HEK293 (cell line): ENCODE measurements around the gene BCL6.

Experiments
- GLIS2 ChIP-seq: fragments of 450-650 bp; formaldehyde crosslinking; IDR thresholded peaks from 2 replicates; pipeline ENCODE4 v1.5.1; 2016; ENCODE audit warnings: missing biosample characterization, missing genetic modification characterization
- KLF7 ChIP-seq: fragments of 450-650 bp; formaldehyde crosslinking; IDR thresholded peaks from 2 replicates; pipeline ENCODE4 v1.5.1; 2016; ENCODE audit warnings: missing biosample characterization, missing genetic modification characterization, borderline replicate concordance
- MEIS1 ChIP-seq: sonication (generic); formaldehyde crosslinking; IDR thresholded peaks from 2 replicates; pipeline ENCODE4 v1.8.1; 2022; ENCODE audit warnings: missing genetic modification reagents, mild to moderate bottlenecking, borderline replicate concordance
- SP3 ChIP-seq: fragments of 450-650 bp; formaldehyde crosslinking; IDR thresholded peaks from 2 replicates; pipeline ENCODE4 v1.5.1; 2016; ENCODE audit warnings: missing biosample characterization, missing genetic modification characterization
- TCF7L2 ChIP-seq: IDR thresholded peaks from 2 replicates; pipeline ENCODE4 v1.6.1; 2011; ENCODE audit warnings: low read depth, mild to moderate bottlenecking, inconsistent platforms, low read length, moderate library complexity, borderline replicate concordance
- YY1 ChIP-seq: fragments of 450-650 bp; formaldehyde crosslinking; IDR thresholded peaks from 2 replicates; pipeline ENCODE4 v1.5.1; 2018; ENCODE audit warnings: missing biosample characterization, missing genetic modification characterization
- ZBTB1 ChIP-seq: fragments of 450-650 bp; formaldehyde crosslinking; IDR thresholded peaks from 2 replicates; pipeline ENCODE4 v1.5.1; 2016; ENCODE audit warnings: missing biosample characterization, missing genetic modification characterization
- ZBTB20 ChIP-seq: fragments of 450-650 bp; formaldehyde crosslinking; IDR thresholded peaks from 2 replicates; pipeline ENCODE4 v1.5.1; 2016; ENCODE audit warnings: missing biosample characterization, missing genetic modification characterization
- ZBTB8A ChIP-seq: fragments of 450-650 bp; formaldehyde crosslinking; IDR thresholded peaks from 2 replicates; pipeline ENCODE4 v1.5.1; 2016; ENCODE audit warnings: missing biosample characterization, missing genetic modification characterization
- ZIC2 ChIP-seq: fragments of 450-650 bp; formaldehyde crosslinking; IDR thresholded peaks from 2 replicates; pipeline ENCODE4 v1.5.1; 2016; ENCODE audit warnings: missing biosample characterization, missing genetic modification characterization
- ZNF184 ChIP-seq: fragments of 450-650 bp; IDR thresholded peaks from 2 replicates; pipeline ENCODE4 v1.5.1; 2018; ENCODE audit warnings: missing biosample characterization, mild to moderate bottlenecking, missing genetic modification characterization
- ZNF23 ChIP-seq: fragments of 450-650 bp; formaldehyde crosslinking; IDR thresholded peaks from 2 replicates; pipeline ENCODE4 v1.5.1; 2016; ENCODE audit warnings: missing biosample characterization, missing genetic modification characterization, borderline replicate concordance
- ZNF391 ChIP-seq: fragments of 450-650 bp; formaldehyde crosslinking; IDR thresholded peaks from 2 replicates; pipeline ENCODE4 v1.5.1; 2016; ENCODE audit warnings: low read depth, missing biosample characterization, missing genetic modification characterization, borderline replicate concordance
- ZNF423 ChIP-seq: fragments of 450-650 bp; formaldehyde crosslinking; IDR thresholded peaks from 2 replicates; pipeline ENCODE4 v1.5.1; 2016; ENCODE audit warnings: missing biosample characterization, missing genetic modification characterization
- ZNF521 ChIP-seq: fragments of 450-650 bp; formaldehyde crosslinking; IDR thresholded peaks from 2 replicates; pipeline ENCODE4 v1.5.1; 2017; ENCODE audit warnings: missing biosample characterization, mild to moderate bottlenecking, missing genetic modification characterization
- ZNF654 ChIP-seq: fragments of 450-650 bp; formaldehyde crosslinking; IDR thresholded peaks from 2 replicates; pipeline ENCODE4 v1.5.1; 2016; ENCODE audit warnings: low read depth, missing biosample characterization, missing genetic modification characterization
- ZNF670 ChIP-seq: fragments of 450-650 bp; formaldehyde crosslinking; IDR thresholded peaks from 2 replicates; pipeline ENCODE4 v1.5.1; 2016; ENCODE audit warnings: missing biosample characterization, missing genetic modification characterization, low read depth
- ZNF701 ChIP-seq: fragments of 450-650 bp; formaldehyde crosslinking; IDR thresholded peaks from 2 replicates; pipeline ENCODE4 v1.5.1; 2016; ENCODE audit warnings: missing biosample characterization, missing genetic modification characterization
- ZNF747 ChIP-seq: fragments of 450-650 bp; formaldehyde crosslinking; IDR thresholded peaks from 2 replicates; pipeline ENCODE4 v1.5.1; 2016; ENCODE audit warnings: missing biosample characterization, missing genetic modification characterization
- ZNF792 ChIP-seq: fragments of 450-650 bp; formaldehyde crosslinking; IDR thresholded peaks from 2 replicates; pipeline ENCODE4 v1.5.1; 2016; ENCODE audit warnings: missing biosample characterization, missing genetic modification characterization
- TF ChIP-seq, protein P1 (sequence below): fragments of 450-650 bp; formaldehyde crosslinking; optimal IDR thresholded peaks from 2 replicates; pipeline ENCODE3; 2016; ENCODE audit warnings: missing biosample characterization, mild to moderate bottlenecking, missing genetic modification characterization
- TF ChIP-seq, protein P2 (sequence below): fragments of 450-650 bp; formaldehyde crosslinking; IDR thresholded peaks from 2 replicates; pipeline ENCODE4 v1.5.1; 2016; ENCODE audit warnings: missing biosample characterization, missing genetic modification characterization
- TF ChIP-seq, protein P3 (sequence below): fragments of 450-650 bp; formaldehyde crosslinking; IDR thresholded peaks from 2 replicates; pipeline ENCODE4 v1.5.1; 2016; ENCODE audit warnings: missing biosample characterization, missing genetic modification characterization
- TF ChIP-seq, protein P4 (sequence below): fragments of 450-650 bp; formaldehyde crosslinking; IDR thresholded peaks from 2 replicates; pipeline ENCODE4 v1.5.1; 2016; ENCODE audit warnings: missing biosample characterization, missing genetic modification characterization, low read depth
- TF ChIP-seq, protein P5 (sequence below): fragments of 450-650 bp; formaldehyde crosslinking; IDR thresholded peaks from 2 replicates; pipeline ENCODE4 v1.5.1; 2016; ENCODE audit warnings: missing biosample characterization, missing genetic modification characterization
- TF ChIP-seq, protein P6 (sequence below): fragments of 450-650 bp; formaldehyde crosslinking; IDR thresholded peaks from 2 replicates; pipeline ENCODE4 v1.5.1; 2016; ENCODE audit warnings: missing biosample characterization, missing genetic modification characterization
- TF ChIP-seq, protein P7 (sequence below): fragments of 450-650 bp; formaldehyde crosslinking; IDR thresholded peaks from 2 replicates; pipeline ENCODE4 v1.5.1; 2017; ENCODE audit warnings: missing biosample characterization, mild to moderate bottlenecking, missing genetic modification characterization, moderate library complexity

The BCL6 gene

DNA sequence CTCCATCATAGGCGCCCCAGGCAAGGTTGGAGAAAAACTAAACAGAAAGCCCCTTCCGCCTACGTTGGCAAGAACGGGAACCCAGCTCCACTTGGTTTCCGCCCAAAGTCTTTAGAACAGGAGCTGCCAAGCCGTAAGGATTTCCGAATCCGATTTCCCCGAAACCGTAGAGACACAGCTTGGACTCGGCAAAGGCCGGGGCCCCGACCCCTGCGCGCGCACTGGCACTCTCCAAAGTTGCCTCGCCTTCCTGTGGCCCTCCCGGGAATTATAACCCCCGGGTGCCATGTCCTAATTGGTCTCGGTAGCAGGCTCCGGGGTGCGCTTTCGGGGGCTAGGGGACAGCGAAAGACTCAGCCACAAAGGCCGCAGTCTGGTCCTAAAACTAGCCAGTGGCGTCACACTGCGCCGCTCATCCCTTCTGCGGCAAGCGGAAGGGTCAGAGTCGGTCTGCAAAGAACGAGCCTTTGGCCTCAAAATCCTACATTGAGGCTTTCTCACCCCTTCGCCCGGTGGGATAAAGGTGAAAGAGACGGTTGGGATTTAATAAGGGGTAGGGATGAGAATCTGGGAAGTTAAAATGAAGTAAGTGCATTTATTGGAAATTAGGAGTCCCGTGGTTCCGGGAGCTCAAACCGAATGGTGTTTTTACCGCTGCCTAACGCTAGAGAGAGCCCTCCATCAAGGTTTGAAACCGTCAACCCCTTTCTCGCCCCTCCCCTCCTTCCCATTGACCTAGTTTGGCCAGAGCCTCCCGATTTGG is 6.8 kb downstream of the BCL6 start (continued):
- TF ChIP-seq, protein P1, sequence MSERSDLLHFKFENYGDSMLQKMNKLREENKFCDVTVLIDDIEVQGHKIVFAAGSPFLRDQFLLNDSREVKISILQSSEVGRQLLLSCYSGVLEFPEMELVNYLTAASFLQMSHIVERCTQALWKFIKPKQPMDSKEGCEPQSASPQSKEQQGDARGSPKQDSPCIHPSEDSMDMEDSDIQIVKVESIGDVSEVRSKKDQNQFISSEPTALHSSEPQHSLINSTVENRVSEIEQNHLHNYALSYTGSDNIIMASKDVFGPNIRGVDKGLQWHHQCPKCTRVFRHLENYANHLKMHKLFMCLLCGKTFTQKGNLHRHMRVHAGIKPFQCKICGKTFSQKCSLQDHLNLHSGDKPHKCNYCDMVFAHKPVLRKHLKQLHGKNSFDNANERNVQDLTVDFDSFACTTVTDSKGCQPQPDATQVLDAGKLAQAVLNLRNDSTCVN (tag by site-specific recombination): peak; percentile 49
- TF ChIP-seq ZNF391: no peak
- TF ChIP-seq, protein P2, sequence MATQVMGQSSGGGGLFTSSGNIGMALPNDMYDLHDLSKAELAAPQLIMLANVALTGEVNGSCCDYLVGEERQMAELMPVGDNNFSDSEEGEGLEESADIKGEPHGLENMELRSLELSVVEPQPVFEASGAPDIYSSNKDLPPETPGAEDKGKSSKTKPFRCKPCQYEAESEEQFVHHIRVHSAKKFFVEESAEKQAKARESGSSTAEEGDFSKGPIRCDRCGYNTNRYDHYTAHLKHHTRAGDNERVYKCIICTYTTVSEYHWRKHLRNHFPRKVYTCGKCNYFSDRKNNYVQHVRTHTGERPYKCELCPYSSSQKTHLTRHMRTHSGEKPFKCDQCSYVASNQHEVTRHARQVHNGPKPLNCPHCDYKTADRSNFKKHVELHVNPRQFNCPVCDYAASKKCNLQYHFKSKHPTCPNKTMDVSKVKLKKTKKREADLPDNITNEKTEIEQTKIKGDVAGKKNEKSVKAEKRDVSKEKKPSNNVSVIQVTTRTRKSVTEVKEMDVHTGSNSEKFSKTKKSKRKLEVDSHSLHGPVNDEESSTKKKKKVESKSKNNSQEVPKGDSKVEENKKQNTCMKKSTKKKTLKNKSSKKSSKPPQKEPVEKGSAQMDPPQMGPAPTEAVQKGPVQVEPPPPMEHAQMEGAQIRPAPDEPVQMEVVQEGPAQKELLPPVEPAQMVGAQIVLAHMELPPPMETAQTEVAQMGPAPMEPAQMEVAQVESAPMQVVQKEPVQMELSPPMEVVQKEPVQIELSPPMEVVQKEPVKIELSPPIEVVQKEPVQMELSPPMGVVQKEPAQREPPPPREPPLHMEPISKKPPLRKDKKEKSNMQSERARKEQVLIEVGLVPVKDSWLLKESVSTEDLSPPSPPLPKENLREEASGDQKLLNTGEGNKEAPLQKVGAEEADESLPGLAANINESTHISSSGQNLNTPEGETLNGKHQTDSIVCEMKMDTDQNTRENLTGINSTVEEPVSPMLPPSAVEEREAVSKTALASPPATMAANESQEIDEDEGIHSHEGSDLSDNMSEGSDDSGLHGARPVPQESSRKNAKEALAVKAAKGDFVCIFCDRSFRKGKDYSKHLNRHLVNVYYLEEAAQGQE (tag by site-specific recombination): peak; percentile 16; the same call in 1 of the 2 replicates
- no peak for TF ChIP-seq ZBTB8A (tag by site-specific recombination)
- no peak for TF ChIP-seq ZNF747 (tag by site-specific recombination)
- TF ChIP-seq KLF7 (tag by site-specific recombination): no peak
- no peak for TF ChIP-seq SP3 (tag by site-specific recombination)
- TF ChIP-seq ZNF670 (tag by site-specific recombination): no peak
- TF ChIP-seq ZNF184 (tag by site-specific recombination): no peak
- TF ChIP-seq, protein P3, sequence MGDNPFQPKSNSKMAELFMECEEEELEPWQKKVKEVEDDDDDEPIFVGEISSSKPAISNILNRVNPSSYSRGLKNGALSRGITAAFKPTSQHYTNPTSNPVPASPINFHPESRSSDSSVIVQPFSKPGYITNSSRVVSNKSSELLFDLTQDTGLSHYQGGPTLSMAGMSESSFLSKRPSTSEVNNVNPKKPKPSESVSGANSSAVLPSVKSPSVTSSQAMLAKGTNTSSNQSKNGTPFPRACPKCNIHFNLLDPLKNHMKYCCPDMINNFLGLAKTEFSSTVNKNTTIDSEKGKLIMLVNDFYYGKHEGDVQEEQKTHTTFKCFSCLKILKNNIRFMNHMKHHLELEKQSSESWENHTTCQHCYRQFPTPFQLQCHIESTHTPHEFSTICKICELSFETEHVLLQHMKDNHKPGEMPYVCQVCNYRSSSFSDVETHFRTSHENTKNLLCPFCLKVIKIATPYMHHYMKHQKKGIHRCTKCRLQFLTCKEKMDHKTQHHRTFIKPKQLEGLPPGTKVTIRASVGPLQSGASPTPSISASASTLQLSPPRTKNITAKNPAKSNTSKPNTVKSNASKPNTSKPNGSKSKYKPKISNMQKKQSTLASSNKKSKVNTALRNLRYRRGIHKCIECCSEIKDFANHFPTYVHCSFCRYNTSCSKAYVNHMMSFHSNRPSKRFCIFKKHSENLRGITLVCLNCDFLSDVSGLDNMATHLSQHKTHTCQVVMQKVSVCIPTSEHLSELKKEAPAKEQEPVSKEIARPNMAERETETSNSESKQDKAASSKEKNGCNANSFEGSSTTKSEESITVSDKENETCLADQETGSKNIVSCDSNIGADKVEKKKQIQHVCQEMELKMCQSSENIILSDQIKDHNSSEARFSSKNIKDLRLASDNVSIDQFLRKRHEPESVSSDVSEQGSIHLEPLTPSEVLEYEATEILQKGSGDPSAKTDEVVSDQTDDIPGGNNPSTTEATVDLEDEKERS (tag by site-specific recombination): no peak
- TF ChIP-seq, protein P4, sequence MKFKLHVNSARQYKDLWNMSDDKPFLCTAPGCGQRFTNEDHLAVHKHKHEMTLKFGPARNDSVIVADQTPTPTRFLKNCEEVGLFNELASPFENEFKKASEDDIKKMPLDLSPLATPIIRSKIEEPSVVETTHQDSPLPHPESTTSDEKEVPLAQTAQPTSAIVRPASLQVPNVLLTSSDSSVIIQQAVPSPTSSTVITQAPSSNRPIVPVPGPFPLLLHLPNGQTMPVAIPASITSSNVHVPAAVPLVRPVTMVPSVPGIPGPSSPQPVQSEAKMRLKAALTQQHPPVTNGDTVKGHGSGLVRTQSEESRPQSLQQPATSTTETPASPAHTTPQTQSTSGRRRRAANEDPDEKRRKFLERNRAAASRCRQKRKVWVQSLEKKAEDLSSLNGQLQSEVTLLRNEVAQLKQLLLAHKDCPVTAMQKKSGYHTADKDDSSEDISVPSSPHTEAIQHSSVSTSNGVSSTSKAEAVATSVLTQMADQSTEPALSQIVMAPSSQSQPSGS (tag by site-specific recombination): no peak
- TF ChIP-seq ZNF423 (tag by site-specific recombination): 0 out of 2 replicates have a peak, but pooled peaks have one; percentile 45
- no peak for TF ChIP-seq ZNF792 (tag by site-specific recombination)
- TF ChIP-seq, protein P5, sequence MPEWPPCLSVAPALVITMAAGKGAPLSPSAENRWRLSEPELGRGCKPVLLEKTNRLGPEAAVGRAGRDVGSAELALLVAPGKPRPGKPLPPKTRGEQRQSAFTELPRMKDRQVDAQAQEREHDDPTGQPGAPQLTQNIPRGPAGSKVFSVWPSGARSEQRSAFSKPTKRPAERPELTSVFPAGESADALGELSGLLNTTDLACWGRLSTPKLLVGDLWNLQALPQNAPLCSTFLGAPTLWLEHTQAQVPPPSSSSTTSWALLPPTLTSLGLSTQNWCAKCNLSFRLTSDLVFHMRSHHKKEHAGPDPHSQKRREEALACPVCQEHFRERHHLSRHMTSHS: no peak
- TF ChIP-seq ZNF521: no peak
- TF ChIP-seq ZNF701: no peak
- TF ChIP-seq ZBTB20 (tag by site-specific recombination): peak; percentile 45
- TF ChIP-seq ZNF654: peak; percentile 83
- TF ChIP-seq MEIS1 (CRISPR knock-in tag): no peak
- 0 out of 2 replicates have a peak, but pooled peaks have one; percentile 30 for TF ChIP-seq YY1 (tag by site-specific recombination)
- TF ChIP-seq ZNF23 (tag by site-specific recombination): no peak
- TF ChIP-seq ZIC2 (tag by site-specific recombination): peak; percentile 33; the same call in 1 of the 2 replicates
- no peak for TF ChIP-seq ZBTB1 (tag by site-specific recombination)
- TF ChIP-seq, protein P6, sequence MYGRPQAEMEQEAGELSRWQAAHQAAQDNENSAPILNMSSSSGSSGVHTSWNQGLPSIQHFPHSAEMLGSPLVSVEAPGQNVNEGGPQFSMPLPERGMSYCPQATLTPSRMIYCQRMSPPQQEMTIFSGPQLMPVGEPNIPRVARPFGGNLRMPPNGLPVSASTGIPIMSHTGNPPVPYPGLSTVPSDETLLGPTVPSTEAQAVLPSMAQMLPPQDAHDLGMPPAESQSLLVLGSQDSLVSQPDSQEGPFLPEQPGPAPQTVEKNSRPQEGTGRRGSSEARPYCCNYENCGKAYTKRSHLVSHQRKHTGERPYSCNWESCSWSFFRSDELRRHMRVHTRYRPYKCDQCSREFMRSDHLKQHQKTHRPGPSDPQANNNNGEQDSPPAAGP (tag by site-specific recombination): no peak
- TF ChIP-seq, protein P7, sequence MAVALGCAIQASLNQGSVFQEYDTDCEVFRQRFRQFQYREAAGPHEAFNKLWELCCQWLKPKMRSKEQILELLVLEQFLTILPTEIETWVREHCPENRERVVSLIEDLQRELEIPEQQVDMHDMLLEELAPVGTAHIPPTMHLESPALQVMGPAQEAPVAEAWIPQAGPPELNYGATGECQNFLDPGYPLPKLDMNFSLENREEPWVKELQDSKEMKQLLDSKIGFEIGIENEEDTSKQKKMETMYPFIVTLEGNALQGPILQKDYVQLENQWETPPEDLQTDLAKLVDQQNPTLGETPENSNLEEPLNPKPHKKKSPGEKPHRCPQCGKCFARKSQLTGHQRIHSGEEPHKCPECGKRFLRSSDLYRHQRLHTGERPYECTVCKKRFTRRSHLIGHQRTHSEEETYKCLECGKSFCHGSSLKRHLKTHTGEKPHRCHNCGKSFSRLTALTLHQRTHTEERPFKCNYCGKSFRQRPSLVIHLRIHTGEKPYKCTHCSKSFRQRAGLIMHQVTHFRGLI: no peak
- no peak for TF ChIP-seq TCF7L2
- TF ChIP-seq GLIS2: 0 out of 2 replicates have a peak, but pooled peaks have one; percentile 9
